ENCODE data around the gene ADAMTS16.
"Not testable (repeated sequence)": the region's sequence is repeated elsewhere in the genome, so short reads cannot be mapped to it uniquely, and the experiment has no call there.

ADAMTS16 gene

GRCh38 chr5:5132693-5133295, 7.3 kb upstream of the ADAMTS16 start:
- no peak for DNase-seq (ENCODE audit: low read depth, low spot score)
- no peak for TF ChIP-seq CTCF (IDR thresholded peaks at IDR 0.05; ENCODE audit: low read depth, low read length)
- in situ Hi-C loops (cut with HindIII; ENCODE audit: low sequenced_read_pairs), result no loop called here
- no peak overlapping the region for H3K4me3 ChIP-seq (ENCODE audit: low read depth, low read length)

- no peak for DNase-seq (ENCODE audit: low read depth, low spot score)
- in situ Hi-C loops (cut with HindIII; ENCODE audit: low sequenced_read_pairs), result no loop called here
- no peak for TF ChIP-seq CTCF (IDR thresholded peaks at IDR 0.05; ENCODE audit: low read depth, low read length)
- H3K4me3 ChIP-seq (ENCODE audit: low read depth, low read length), result no peak overlapping the region
Observed at GRCh38 chr5:5134107-5134506, 6.0 kb upstream of the ADAMTS16 start.

GRCh38 chr5:5135957-5136676, 4.0 kb upstream of the ADAMTS16 start:
- in situ Hi-C loops (cut with HindIII; ENCODE audit: low sequenced_read_pairs), result no loop called here
- H3K4me3 ChIP-seq (ENCODE audit: low read depth, low read length), result no peak overlapping the region
- DNase-seq (ENCODE audit: low read depth, low spot score), result no peak
- TF ChIP-seq CTCF (IDR thresholded peaks at IDR 0.05; ENCODE audit: low read depth, low read length), result no peak

- in situ Hi-C loops (cut with HindIII; ENCODE audit: low sequenced_read_pairs); H3K4me3 ChIP-seq (ENCODE audit: low read depth, low read length); DNase-seq (ENCODE audit: low read depth, low spot score): not testable (repeated sequence)
Observed at GRCh38 chr5:5137851-5138250, 2.3 kb upstream of the ADAMTS16 start.

- H3K4me3 ChIP-seq (ENCODE audit: low read depth, low read length), result peak overlapping the region; percentile 36
- no peak for TF ChIP-seq CTCF (IDR thresholded peaks at IDR 0.05; ENCODE audit: low read depth, low read length)
- in situ Hi-C loops (cut with HindIII; ENCODE audit: low sequenced_read_pairs), result no loop called here
- no peak for DNase-seq (ENCODE audit: low read depth, low spot score)
Observed at GRCh38 chr5:5139336-5139776, 774 bp upstream of the ADAMTS16 start.

GRCh38 chr5:5140479-5141338, 579 bp downstream of the ADAMTS16 start:
- H3K4me3 ChIP-seq (ENCODE audit: low read depth, low read length), result peak overlapping the region; percentile 36
- DNase-seq (ENCODE audit: low read depth, low spot score), result no peak
- TF ChIP-seq CTCF (IDR thresholded peaks at IDR 0.05; ENCODE audit: low read depth, low read length), result no peak
- in situ Hi-C loops (cut with HindIII; ENCODE audit: low sequenced_read_pairs), result no loop called here

- no peak for TF ChIP-seq CTCF (IDR thresholded peaks at IDR 0.05; ENCODE audit: low read depth, low read length)
- no peak for DNase-seq (ENCODE audit: low read depth, low spot score)
- in situ Hi-C loops (cut with HindIII; ENCODE audit: low sequenced_read_pairs), result no loop called here
- no peak overlapping the region for H3K4me3 ChIP-seq (ENCODE audit: low read depth, low read length)
Observed at GRCh38 chr5:5141339-5141599, 1.1 kb downstream of the ADAMTS16 start.
